ENCODE measurements around the gene CWC22. TPM values are rescaled to one million over a fixed set of nuclear protein-coding genes. Genes with fewer than 3 reads are reported as not detected.
A peak's percentile ranks its signal among the peaks of the same experiment; 100 is the strongest.

CWC22 gene
- total RNA-seq, 1 experiment from 2014 or later: 28.4 TPM

- TF ChIP-seq ZNF423 (CRISPR knock-in tag; IDR thresholded peaks at IDR 0.05) (no peak), AFF4 (CRISPR knock-in tag; IDR thresholded peaks at IDR 0.05; ENCODE audit: borderline replicate concordance) (no peak), NR1H2 (CRISPR knock-in tag; IDR thresholded peaks at IDR 0.05) (no peak), FOXJ3 (CRISPR knock-in tag; IDR thresholded peaks at IDR 0.05; ENCODE audit: borderline replicate concordance) (no peak), TCF7 (CRISPR knock-in tag; IDR thresholded peaks at IDR 0.05; ENCODE audit: low read depth) (no peak)
Observed at GRCh38 chr2:180003073-180003472, 4.0 kb downstream of the CWC22 start (continued).

- Mint-ChIP-seq H3K27ac (no peak overlapping the region), H3K27me3 (ENCODE audit: low read depth) (no peaks in the 10 kb centered on the region), H3K36me3 (no peaks in the 10 kb centered on the region; the same call in 1 of the 2 replicates), H3K9me3 (no peaks in the 10 kb centered on the region), H3K4me1 (peaks cover 44% of the 10 kb centered on the region), H3K4me3 (no peak overlapping the region)
- DNase-seq (ENCODE audit: low spot score): no peak
- ChIA-PET POLR2A (no interaction called here), CTCF (no interaction called here)
- no peak for ATAC-seq
- peak; percentile 34; the same call in 1 of the 2 replicates for TF ChIP-seq ZNF121 (CRISPR knock-in tag; IDR thresholded peaks at IDR 0.05)
- no peak for TF ChIP-seq ZSCAN18 (CRISPR knock-in tag; IDR thresholded peaks at IDR 0.05)
Observed at GRCh38 chr2:180002198-180002770, 4.8 kb downstream of the CWC22 start.

- ATAC-seq (no peak), DNase-seq (ENCODE audit: low spot score) (no peak)
- H3K36me3 Mint-ChIP-seq: no peaks in the 10 kb centered on the region; the same call in 1 of the 2 replicates
- CTCF ChIA-PET: no interaction called here
- TF ChIP-seq CREB1 (CRISPR knock-in tag; IDR thresholded peaks at IDR 0.05) (no peak), KAT7 (CRISPR knock-in tag; IDR thresholded peaks at IDR 0.05; ENCODE audit: borderline replicate concordance) (no peak), NFYB (CRISPR knock-in tag; conservative IDR thresholded peaks at IDR 0.05; ENCODE audit: low read depth) (no peak), ZSCAN18 (CRISPR knock-in tag; IDR thresholded peaks at IDR 0.05) (no peak), ZBTB21 (CRISPR knock-in tag; IDR thresholded peaks at IDR 0.05; ENCODE audit: borderline replicate concordance) (no peak), NFATC4 (CRISPR knock-in tag; IDR thresholded peaks at IDR 0.05) (no peak), CBFB (CRISPR knock-in tag; IDR thresholded peaks at IDR 0.05; ENCODE audit: low read depth) (no peak)
- no peaks in the 10 kb centered on the region for H3K27me3 Mint-ChIP-seq (ENCODE audit: low read depth)
- no peaks in the 10 kb centered on the region for H3K9me3 Mint-ChIP-seq
- POLR2A ChIA-PET: no interaction called here
- H3K27ac Mint-ChIP-seq: peak overlapping the region; percentile 43
- no peak overlapping the region for H3K4me3 Mint-ChIP-seq
- H3K4me1 Mint-ChIP-seq: peaks cover 44% of the 10 kb centered on the region
Observed at GRCh38 chr2:180001726-180002125, 5.4 kb downstream of the CWC22 start.

- Mint-ChIP-seq H3K27ac (0 out of 2 replicates have a peak overlapping the region, but pooled peaks have one; percentile 31), H3K9me3 (no peaks in the 10 kb centered on the region), H3K4me1 (peaks cover 45% of the 10 kb centered on the region), H3K27me3 (ENCODE audit: low read depth) (no peaks in the 10 kb centered on the region), H3K4me3 (no peak overlapping the region), H3K36me3 (no peaks in the 10 kb centered on the region; the same call in 1 of the 2 replicates)
- ATAC-seq (no peak), DNase-seq (ENCODE audit: low spot score) (no peak)
- ChIA-PET POLR2A (no interaction called here), CTCF (no interaction called here)
- no peak for TF ChIP-seq JUN (CRISPR knock-in tag; IDR thresholded peaks at IDR 0.05)
- TF ChIP-seq MXD4 (CRISPR knock-in tag; IDR thresholded peaks at IDR 0.05; ENCODE audit: borderline replicate concordance): no peak
- no peak for TF ChIP-seq ZNF416 (CRISPR knock-in tag; IDR thresholded peaks at IDR 0.05)
- no peak for TF ChIP-seq ZNF396 (CRISPR knock-in tag; IDR thresholded peaks at IDR 0.05; ENCODE audit: borderline replicate concordance)
- no peak for TF ChIP-seq ZNF317 (CRISPR knock-in tag; IDR thresholded peaks at IDR 0.05; ENCODE audit: borderline replicate concordance, low read depth)
- no peak for TF ChIP-seq FOXP4 (CRISPR knock-in tag; IDR thresholded peaks at IDR 0.05)
- no peak for TF ChIP-seq E2F1 (CRISPR knock-in tag; IDR thresholded peaks at IDR 0.05)
- TF ChIP-seq RORB (CRISPR knock-in tag; IDR thresholded peaks at IDR 0.05): no peak
Observed at GRCh38 chr2:180000434-180000833, 6.7 kb downstream of the CWC22 start.

All from WTC11 (cell line).